ENCODE data around the gene MAGI1.

Gene MAGI1

GRCh38 chr3:65717676-65718346, 320.9 kb downstream of the MAGI1 start:
- DNase-seq (no peak), ATAC-seq (replicated peaks) (no peak)
- Mint-ChIP-seq H3K36me3 (no peaks in the 10 kb centered on the region), H3K27me3 (no peaks in the 10 kb centered on the region), H3K4me1 (no peaks in the 10 kb centered on the region), H3K27ac (no peak overlapping the region), H3K4me3 (no peak overlapping the region), H3K9me3 (no peaks in the 10 kb centered on the region)

GRCh38 chr3:65716071-65716751, 322.5 kb downstream of the MAGI1 start:
- DNase-seq (no peak), ATAC-seq (replicated peaks) (no peak)
- Mint-ChIP-seq H3K36me3 (no peaks in the 10 kb centered on the region), H3K27me3 (no peaks in the 10 kb centered on the region), H3K4me3 (no peak overlapping the region), H3K9me3 (no peaks in the 10 kb centered on the region), H3K4me1 (no peaks in the 10 kb centered on the region), H3K27ac (no peak overlapping the region)

GRCh38 chr3:65714134-65714533, 324.6 kb downstream of the MAGI1 start:
- Mint-ChIP-seq H3K4me3 (no peak overlapping the region), H3K4me1 (no peaks in the 10 kb centered on the region), H3K27ac (no peak overlapping the region), H3K36me3 (no peaks in the 10 kb centered on the region), H3K9me3 (peaks cover 0 to 1% of the 10 kb centered on the region in 2 donors), H3K27me3 (peaks cover 0 to 3% of the 10 kb centered on the region in 2 donors)
- DNase-seq = no peak
- ATAC-seq (replicated peaks) = no peak

- no peaks in the 10 kb centered on the region for H3K4me1 Mint-ChIP-seq
- H3K27ac Mint-ChIP-seq = no peak overlapping the region
- ATAC-seq (replicated peaks) = no peak
These were observed 325.7 kb downstream of the MAGI1 start for GRCh38 chr3:65713016-65713415.

GRCh38 chr3:65712140-65712539, 326.6 kb downstream of the MAGI1 start:
- no peak for DNase-seq
- no peak overlapping the region for H3K27ac Mint-ChIP-seq
- no peaks in the 10 kb centered on the region for H3K36me3 Mint-ChIP-seq

More at GRCh38 chr3:65713016-65713415, 325.7 kb downstream of the MAGI1 start:
- Mint-ChIP-seq H3K27me3 (peaks cover 0 to 3% of the 10 kb centered on the region in 2 donors), H3K36me3 (no peaks in the 10 kb centered on the region), H3K9me3 (peaks cover 0 to 1% of the 10 kb centered on the region in 2 donors), H3K4me3 (no peak overlapping the region)
- no peak for DNase-seq

GRCh38 chr3:65706776-65707568, 331.7 kb downstream of the MAGI1 start:
- DNase-seq = no peak
- no peak overlapping the region for H3K27ac Mint-ChIP-seq
- H3K27me3 Mint-ChIP-seq = peaks cover 0 to 3% of the 10 kb centered on the region in 2 donors
- no peak overlapping the region for H3K4me3 Mint-ChIP-seq
- H3K9me3 Mint-ChIP-seq = peaks cover 0 to 1% of the 10 kb centered on the region in 2 donors
- H3K4me1 Mint-ChIP-seq = no peaks in the 10 kb centered on the region
- no peaks in the 10 kb centered on the region for H3K36me3 Mint-ChIP-seq
- no peak for ATAC-seq (replicated peaks)

More at GRCh38 chr3:65712140-65712539, 326.6 kb downstream of the MAGI1 start:
- no peaks in the 10 kb centered on the region for H3K4me1 Mint-ChIP-seq
- no peak overlapping the region for H3K4me3 Mint-ChIP-seq
- peaks cover 0 to 3% of the 10 kb centered on the region in 2 donors for H3K27me3 Mint-ChIP-seq
- ATAC-seq (replicated peaks) = no peak
- H3K9me3 Mint-ChIP-seq = peaks cover 0 to 1% of the 10 kb centered on the region in 2 donors

- Mint-ChIP-seq H3K9me3 (peaks cover 0 to 1% of the 10 kb centered on the region in 2 donors), H3K4me3 (no peak overlapping the region), H3K27ac (no peak overlapping the region), H3K27me3 (peaks cover 0 to 3% of the 10 kb centered on the region in 2 donors), H3K4me1 (no peaks in the 10 kb centered on the region), H3K36me3 (no peaks in the 10 kb centered on the region)
- DNase-seq = no peak
- no peak for ATAC-seq (replicated peaks)
These were observed 332.4 kb downstream of the MAGI1 start for GRCh38 chr3:65706301-65706700.

- Mint-ChIP-seq H3K4me3 (no peak overlapping the region), H3K4me1 (no peaks in the 10 kb centered on the region), H3K36me3 (no peaks in the 10 kb centered on the region), H3K9me3 (no peaks in the 10 kb centered on the region), H3K27ac (no peak overlapping the region), H3K27me3 (no peaks in the 10 kb centered on the region)
- DNase-seq (no peak), ATAC-seq (replicated peaks) (no peak)
These were observed 334.9 kb downstream of the MAGI1 start for GRCh38 chr3:65703820-65704219.

- H3K9me3 Mint-ChIP-seq = no peaks in the 10 kb centered on the region
- no peak for ATAC-seq (replicated peaks)
- no peak overlapping the region for H3K4me3 Mint-ChIP-seq
- no peaks in the 10 kb centered on the region for H3K27me3 Mint-ChIP-seq
- no peak for DNase-seq
- H3K4me1 Mint-ChIP-seq = no peaks in the 10 kb centered on the region
- no peaks in the 10 kb centered on the region for H3K36me3 Mint-ChIP-seq
- H3K27ac Mint-ChIP-seq = no peak overlapping the region
These were observed 335.7 kb downstream of the MAGI1 start for GRCh38 chr3:65703026-65703425.

GRCh38 chr3:65702202-65702601, 336.5 kb downstream of the MAGI1 start:
- Mint-ChIP-seq H3K9me3 (no peaks in the 10 kb centered on the region), H3K27ac (no peak overlapping the region), H3K4me1 (no peaks in the 10 kb centered on the region), H3K27me3 (no peaks in the 10 kb centered on the region), H3K4me3 (no peak overlapping the region), H3K36me3 (no peaks in the 10 kb centered on the region)
- ATAC-seq (replicated peaks) (no peak), DNase-seq (no peak)

- Mint-ChIP-seq H3K4me3 (no peak overlapping the region), H3K27ac (no peak overlapping the region), H3K9me3 (peaks cover 2 to 3% of the 10 kb centered on the region in 2 donors), H3K4me1 (no peaks in the 10 kb centered on the region), H3K36me3 (no peaks in the 10 kb centered on the region), H3K27me3 (no peaks in the 10 kb centered on the region)
- DNase-seq (no peak), ATAC-seq (replicated peaks) (no peak)
These were observed 337.2 kb downstream of the MAGI1 start for GRCh38 chr3:65701516-65701915.

GRCh38 chr3:65689436-65689835, 349.3 kb downstream of the MAGI1 start:
- Mint-ChIP-seq H3K4me1 (no peaks in the 10 kb centered on the region), H3K27me3 (no peaks in the 10 kb centered on the region), H3K9me3 (peaks cover 0 to 3% of the 10 kb centered on the region in 2 donors), H3K36me3 (no peaks in the 10 kb centered on the region), H3K27ac (no peak overlapping the region), H3K4me3 (no peak overlapping the region)
- DNase-seq = no peak
- ATAC-seq (replicated peaks) = no peak

- DNase-seq (no peak), ATAC-seq (replicated peaks) (no peak)
- Mint-ChIP-seq H3K27ac (no peak overlapping the region), H3K4me1 (no peaks in the 10 kb centered on the region), H3K4me3 (no peak overlapping the region), H3K36me3 (no peaks in the 10 kb centered on the region), H3K27me3 (no peaks in the 10 kb centered on the region), H3K9me3 (peaks cover 2 to 3% of the 10 kb centered on the region in 2 donors)
These were observed 351.0 kb downstream of the MAGI1 start for GRCh38 chr3:65687741-65688140.

GRCh38 chr3:65685621-65686235, 353.0 kb downstream of the MAGI1 start:
- H3K27ac Mint-ChIP-seq = no peak overlapping the region
- no peaks in the 10 kb centered on the region for H3K4me1 Mint-ChIP-seq
- H3K27me3 Mint-ChIP-seq = no peaks in the 10 kb centered on the region
- H3K4me3 Mint-ChIP-seq = no peak overlapping the region
- H3K9me3 Mint-ChIP-seq = peaks cover 2 to 3% of the 10 kb centered on the region in 2 donors
- ATAC-seq (replicated peaks) (no peak), DNase-seq (no peak)
- no peaks in the 10 kb centered on the region for H3K36me3 Mint-ChIP-seq
